Sigmoid colon (tissue), 4 donors: ENCODE data around the gene CSNK1D.

Experiments used
- EP300 ChIP-seq, 4 donors: sonication (generic); formaldehyde crosslinking; IDR thresholded peaks; one replicate each; pipeline ENCODE4 v1.6.1; 2017; ENCODE audit warnings: antibody characterized with exemption in 4 of 4
- POLR2A ChIP-seq, 2 donors: fragments of 450-650 bp; IDR thresholded peaks; one replicate each; pipeline ENCODE4 v1.6.1; 2016; ENCODE audit warnings: antibody characterized with exemption in 2 of 2, mild to moderate bottlenecking in 2 of 2, moderate library complexity in 2 of 2
- POLR2AphosphoS5 ChIP-seq, 4 donors: sonication (generic); formaldehyde crosslinking; IDR thresholded peaks; one replicate each; pipeline ENCODE4 v1.6.1; 2017; ENCODE audit warnings: antibody characterized with exemption in 4 of 4
- TF ChIP-seq, protein P1 (sequence below), 4 experiments: fragments of 450-650 bp in 3 of 4; fragments of 200-600 bp in 1 of 4; IDR thresholded peaks; one replicate each; pipeline ENCODE4 v1.5.1; 2016 to 2019; ENCODE audit warnings: antibody characterized with exemption in 4 of 4, mild to moderate bottlenecking in 3 of 4, moderate library complexity in 2 of 4

DNA sequence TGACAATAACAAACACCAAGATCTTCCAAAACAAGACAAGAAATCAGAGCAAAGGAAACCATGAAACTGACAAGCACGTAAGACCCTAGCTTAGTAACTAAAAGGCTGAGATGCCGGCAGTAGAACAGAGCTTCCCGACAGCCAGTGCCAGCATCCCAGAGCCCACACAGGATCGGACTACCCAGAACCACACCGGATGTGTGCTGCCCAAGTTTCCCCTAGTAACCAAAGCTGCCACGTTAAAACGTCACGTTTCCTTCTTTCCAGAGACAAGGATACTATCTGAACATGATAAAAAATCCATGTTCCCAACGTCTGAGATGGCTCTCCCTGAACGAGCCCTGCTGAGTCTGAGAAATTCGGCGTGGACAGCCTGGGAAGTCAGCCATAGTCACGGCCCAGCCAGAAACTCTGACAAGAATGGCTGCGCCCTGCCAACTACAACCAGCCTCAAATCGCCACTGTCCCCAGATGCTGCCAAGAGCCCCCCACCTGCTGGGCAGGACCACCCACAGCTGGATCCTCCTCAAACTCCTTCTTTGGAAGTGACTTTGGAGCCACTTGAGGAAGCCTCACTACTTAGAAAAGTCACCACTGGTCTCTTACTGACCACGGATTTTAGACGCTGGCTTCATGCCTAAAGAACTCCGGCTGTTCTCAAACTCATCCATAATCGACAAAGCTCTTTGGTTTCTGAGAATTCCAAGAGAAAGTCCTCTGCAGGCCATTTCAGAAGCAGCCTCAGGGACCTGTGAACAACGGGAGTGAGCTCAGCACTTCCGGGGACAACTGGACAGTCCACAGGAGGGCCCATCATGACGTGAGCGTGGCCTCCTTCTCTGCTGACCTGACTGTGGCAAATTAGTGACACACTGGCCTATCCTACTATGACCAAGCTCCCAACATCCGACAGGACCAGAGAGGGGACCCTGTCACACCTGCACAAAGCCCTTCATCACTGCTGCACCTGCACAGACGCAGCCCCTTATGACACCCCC, 77.5 kb downstream of the CSNK1D start:
- TF ChIP-seq POLR2AphosphoS5 (IDR thresholded peaks at IDR 0.05) (no peak), EP300 (IDR thresholded peaks at IDR 0.05) (no peak), POLR2A (IDR thresholded peaks at IDR 0.05) (no peak)
- TF ChIP-seq, protein P1, sequence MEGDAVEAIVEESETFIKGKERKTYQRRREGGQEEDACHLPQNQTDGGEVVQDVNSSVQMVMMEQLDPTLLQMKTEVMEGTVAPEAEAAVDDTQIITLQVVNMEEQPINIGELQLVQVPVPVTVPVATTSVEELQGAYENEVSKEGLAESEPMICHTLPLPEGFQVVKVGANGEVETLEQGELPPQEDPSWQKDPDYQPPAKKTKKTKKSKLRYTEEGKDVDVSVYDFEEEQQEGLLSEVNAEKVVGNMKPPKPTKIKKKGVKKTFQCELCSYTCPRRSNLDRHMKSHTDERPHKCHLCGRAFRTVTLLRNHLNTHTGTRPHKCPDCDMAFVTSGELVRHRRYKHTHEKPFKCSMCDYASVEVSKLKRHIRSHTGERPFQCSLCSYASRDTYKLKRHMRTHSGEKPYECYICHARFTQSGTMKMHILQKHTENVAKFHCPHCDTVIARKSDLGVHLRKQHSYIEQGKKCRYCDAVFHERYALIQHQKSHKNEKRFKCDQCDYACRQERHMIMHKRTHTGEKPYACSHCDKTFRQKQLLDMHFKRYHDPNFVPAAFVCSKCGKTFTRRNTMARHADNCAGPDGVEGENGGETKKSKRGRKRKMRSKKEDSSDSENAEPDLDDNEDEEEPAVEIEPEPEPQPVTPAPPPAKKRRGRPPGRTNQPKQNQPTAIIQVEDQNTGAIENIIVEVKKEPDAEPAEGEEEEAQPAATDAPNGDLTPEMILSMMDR (IDR thresholded peaks at IDR 0.05): no peak
